ENCODE data around the gene UBIAD1.

The UBIAD1 gene

GRCh38 chr1:11309385-11309784 lies 36.4 kb downstream of the UBIAD1 start:
- no peak overlapping the region for H3K27ac ChIP-seq (ENCODE audit: low read length)
- no peak for TF ChIP-seq CTCF (IDR thresholded peaks at IDR 0.05; ENCODE audit: borderline replicate concordance, extremely low read depth, low read length, poor library complexity, severe bottlenecking)
- no peak for TF ChIP-seq EZH2 (IDR thresholded peaks at IDR 0.05; ENCODE audit: borderline replicate concordance, low read depth, low read length, severe bottlenecking)
- H3K9ac ChIP-seq (ENCODE audit: low read depth, low read length), result no peak overlapping the region
- H3K79me2 ChIP-seq (ENCODE audit: insufficient read depth, low read length), result no peaks in the 10 kb centered on the region
- no peaks in the 10 kb centered on the region for H3K4me1 ChIP-seq (ENCODE audit: insufficient read depth, low read length)
- no peak overlapping the region for H2AFZ ChIP-seq (ENCODE audit: low read depth, low read length)
- no peak overlapping the region for H3K4me3 ChIP-seq (ENCODE audit: low read depth in 1 of 2, low read length in 2 of 2)
- no peaks in the 10 kb centered on the region for H3K36me3 ChIP-seq (ENCODE audit: insufficient read depth, low read length)
- no peaks in the 10 kb centered on the region for H3K27me3 ChIP-seq (ENCODE audit: insufficient read depth, low read length, poor library complexity)
- peaks cover 4% of the 10 kb centered on the region; the same call in 1 of the 2 replicates for H4K20me1 ChIP-seq (ENCODE audit: insufficient read depth, low read length)
- DNase-seq (no peak), ATAC-seq (ENCODE audit: insufficient read depth, low read depth) (no peak)
- H3K9me3 ChIP-seq (ENCODE audit: insufficient read depth, low read length, severe bottlenecking), result no peaks in the 10 kb centered on the region
- no peak overlapping the region for H3K4me2 ChIP-seq (ENCODE audit: insufficient read depth, low read length)

GRCh38 chr1:11311816-11312755 lies 39.1 kb downstream of the UBIAD1 start:
- DNase-seq, result no peak
- Histone ChIP-seq H3K27me3 (ENCODE audit: insufficient read depth, low read length, poor library complexity) (peaks cover 3% of the 10 kb centered on the region), H3K4me1 (ENCODE audit: insufficient read depth, low read length) (no peaks in the 10 kb centered on the region), H3K4me2 (ENCODE audit: insufficient read depth, low read length) (no peak overlapping the region), H3K9ac (ENCODE audit: low read depth, low read length) (no peak overlapping the region), H3K79me2 (ENCODE audit: insufficient read depth, low read length) (no peaks in the 10 kb centered on the region), H4K20me1 (ENCODE audit: insufficient read depth, low read length) (peaks cover 4% of the 10 kb centered on the region; the same call in 1 of the 2 replicates), H3K27ac (ENCODE audit: low read length) (no peak overlapping the region), H3K9me3 (ENCODE audit: insufficient read depth, low read length, severe bottlenecking) (no peaks in the 10 kb centered on the region), H3K36me3 (ENCODE audit: insufficient read depth, low read length) (no peaks in the 10 kb centered on the region), H3K4me3 (ENCODE audit: low read depth in 1 of 2, low read length in 2 of 2) (no peak overlapping the region), H2AFZ (ENCODE audit: low read depth, low read length) (no peak overlapping the region)
- TF ChIP-seq EZH2 (IDR thresholded peaks at IDR 0.05; ENCODE audit: borderline replicate concordance, low read depth, low read length, severe bottlenecking) (no peak), CTCF (IDR thresholded peaks at IDR 0.05; ENCODE audit: borderline replicate concordance, extremely low read depth, low read length, poor library complexity, severe bottlenecking) (no peak)
- no peak for ATAC-seq (ENCODE audit: insufficient read depth, low read depth)

- TF ChIP-seq CTCF (IDR thresholded peaks at IDR 0.05; ENCODE audit: borderline replicate concordance, extremely low read depth, low read length, poor library complexity, severe bottlenecking) (no peak), EZH2 (IDR thresholded peaks at IDR 0.05; ENCODE audit: borderline replicate concordance, low read depth, low read length, severe bottlenecking) (no peak)
- Histone ChIP-seq H3K79me2 (ENCODE audit: insufficient read depth, low read length) (no peaks in the 10 kb centered on the region), H2AFZ (ENCODE audit: low read depth, low read length) (no peak overlapping the region), H3K36me3 (ENCODE audit: insufficient read depth, low read length) (no peaks in the 10 kb centered on the region), H3K4me1 (ENCODE audit: insufficient read depth, low read length) (no peaks in the 10 kb centered on the region), H3K9ac (ENCODE audit: low read depth, low read length) (no peak overlapping the region), H3K4me3 (ENCODE audit: low read depth in 1 of 2, low read length in 2 of 2) (no peak overlapping the region), H3K27ac (ENCODE audit: low read length) (no peak overlapping the region), H3K4me2 (ENCODE audit: insufficient read depth, low read length) (no peak overlapping the region), H4K20me1 (ENCODE audit: insufficient read depth, low read length) (no peaks in the 10 kb centered on the region; the same call in 1 of the 2 replicates), H3K27me3 (ENCODE audit: insufficient read depth, low read length, poor library complexity) (peaks cover 3% of the 10 kb centered on the region), H3K9me3 (ENCODE audit: insufficient read depth, low read length, severe bottlenecking) (no peaks in the 10 kb centered on the region)
- ATAC-seq (ENCODE audit: insufficient read depth, low read depth) (no peak), DNase-seq (no peak)
These were observed 42.0 kb downstream of the UBIAD1 start for GRCh38 chr1:11314959-11315358.

Data from DND-41 (cell line).